Measurements from ENCODE around the gene CCDC92B.

- no peak for TF ChIP-seq EP300 (IDR thresholded peaks at IDR 0.05)
- TF ChIP-seq POLR2A (IDR thresholded peaks at IDR 0.05) = no peak
- no peak for TF ChIP-seq CTCF (IDR thresholded peaks at IDR 0.05)
- no peak for TF ChIP-seq POLR2AphosphoS5 (IDR thresholded peaks at IDR 0.05)
These were observed 47.3 kb downstream of the CCDC92B start for GRCh38 chr17:2701996-2702741.

All from upper lobe of left lung (tissue), 4 donors.